Measurements from ENCODE around the gene IRX5.
A peak's percentile ranks its signal among the peaks of the same experiment; 100 is the strongest.

The IRX5 gene

DNA sequence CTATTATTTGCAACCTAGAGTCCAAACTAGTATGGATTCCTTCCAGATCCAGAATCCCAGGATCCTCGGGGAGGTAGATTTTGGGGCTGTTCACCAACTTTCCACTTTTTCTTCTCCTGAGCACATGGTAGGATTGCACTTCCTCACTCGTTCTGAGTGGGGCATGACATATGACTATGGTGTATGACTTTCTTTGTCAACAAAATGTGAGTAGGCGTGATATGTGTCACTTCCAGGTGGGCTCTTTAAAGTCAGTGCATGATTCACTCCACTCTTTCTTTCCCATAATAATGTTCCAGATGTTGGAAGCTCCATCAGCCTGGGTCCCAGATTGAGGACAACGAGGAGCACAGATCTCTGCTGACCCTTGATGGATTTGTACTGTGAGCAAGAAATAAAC, 21.5 kb downstream of the IRX5 start:
- no peak for DNase-seq (ENCODE audit: low spot score)

DNA sequence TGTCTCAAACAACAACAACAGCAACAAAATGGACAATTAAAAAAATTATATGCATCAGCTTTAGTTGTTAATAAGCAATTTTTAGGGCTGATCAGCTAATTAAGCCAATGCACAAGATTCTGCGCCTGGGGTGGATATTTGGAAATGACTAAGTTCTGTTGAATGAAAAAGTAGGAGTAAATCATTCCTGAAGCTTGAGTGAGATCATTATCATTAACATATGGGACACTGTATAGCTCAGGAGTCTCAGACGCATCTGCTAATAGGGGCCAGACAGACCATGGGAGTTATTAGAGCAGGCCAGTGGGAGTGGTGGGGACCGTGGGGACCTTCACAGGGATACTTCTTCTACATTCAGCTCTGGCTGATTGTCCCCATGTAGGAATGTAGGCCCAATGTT, 22.8 kb downstream of the IRX5 start:
- DNase-seq (ENCODE audit: low spot score): no peak

- DNase-seq (ENCODE audit: low spot score): no peak
Measured at GRCh38 chr16:54954220-54954619, 23.6 kb downstream of the IRX5 start.

- DNase-seq (ENCODE audit: low spot score): no peak
Measured at GRCh38 chr16:54955757-54956156, 25.1 kb downstream of the IRX5 start.

DNA sequence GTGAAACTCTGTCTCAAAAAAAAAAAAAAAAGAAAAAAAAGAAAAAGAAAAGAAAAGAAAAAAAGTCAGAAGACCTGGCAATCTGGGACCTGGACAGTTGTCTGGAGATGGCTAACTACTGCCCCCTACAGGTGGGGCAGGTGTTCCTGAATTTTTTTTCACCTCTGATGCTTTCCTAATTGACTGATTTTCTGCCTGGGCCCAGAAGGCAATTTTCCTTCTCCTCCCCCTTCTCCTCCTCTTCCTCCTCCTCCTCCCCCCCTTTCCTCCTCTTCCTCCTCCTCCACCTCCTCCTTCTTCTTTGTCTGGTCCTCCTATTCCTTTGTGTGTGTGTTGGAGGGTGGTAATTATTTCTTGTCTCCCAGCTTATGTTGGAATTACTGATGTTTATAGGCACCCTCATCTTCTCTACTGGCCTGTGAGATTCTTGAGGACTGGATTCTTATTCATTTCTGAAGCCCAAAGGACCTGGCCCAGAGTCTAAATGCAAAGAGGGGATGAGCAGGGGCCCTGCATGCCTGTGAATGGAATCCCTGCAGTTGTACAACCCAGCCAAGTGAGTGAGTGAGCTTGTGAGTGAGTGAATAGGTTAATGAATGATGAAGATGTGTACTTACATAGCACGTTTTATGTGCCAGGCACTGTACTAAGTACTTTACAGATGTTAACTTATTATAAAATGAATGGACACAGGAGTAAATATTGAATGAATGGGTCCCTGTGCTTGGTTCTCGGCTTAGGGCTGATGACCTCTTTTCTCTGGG, 26.9 kb downstream of the IRX5 start:
- DNase-seq (ENCODE audit: low spot score): peak; percentile 2

- DNase-seq (ENCODE audit: low spot score): no peak
Measured at GRCh38 chr16:54962045-54962444, 31.4 kb downstream of the IRX5 start.

DNA sequence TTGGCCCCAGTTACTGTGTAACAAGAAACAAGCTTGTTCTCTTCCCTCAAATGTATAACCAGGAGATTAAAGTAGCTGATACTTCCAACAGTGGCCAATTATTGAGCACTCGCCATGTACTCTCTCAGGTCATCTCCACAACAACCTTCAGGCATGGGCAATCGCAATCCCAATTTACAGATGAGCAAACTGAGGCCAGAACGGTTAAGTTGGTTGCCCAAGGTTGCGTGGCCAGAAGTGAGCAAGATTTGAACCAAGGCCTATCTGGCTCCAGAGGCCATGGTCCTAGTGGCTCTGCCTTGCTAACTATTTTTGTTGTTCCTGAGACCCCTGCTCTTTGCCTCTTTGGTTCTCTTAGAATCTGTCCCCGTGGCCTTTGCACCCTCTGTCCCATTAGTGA, 33.6 kb downstream of the IRX5 start:
- DNase-seq (ENCODE audit: low spot score): no peak

DNA sequence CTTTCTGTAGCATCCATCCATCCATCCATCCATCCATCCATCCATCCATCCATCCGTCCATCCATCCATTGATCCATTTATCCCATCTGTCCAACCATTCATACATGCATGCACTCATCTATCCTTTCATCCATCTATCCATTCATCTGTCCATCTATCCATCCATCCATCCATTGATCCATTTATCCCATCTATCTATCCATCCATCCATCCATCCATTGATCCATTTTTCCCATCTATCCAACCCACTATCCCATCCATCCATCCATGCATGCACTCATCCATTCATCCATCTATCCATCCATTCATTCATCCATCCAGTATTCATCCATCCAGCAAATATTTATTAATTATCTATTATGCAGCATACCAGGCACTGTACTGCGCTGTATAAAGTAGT, 34.8 kb downstream of the IRX5 start:
- DNase-seq (ENCODE audit: low spot score): no peak

DNA sequence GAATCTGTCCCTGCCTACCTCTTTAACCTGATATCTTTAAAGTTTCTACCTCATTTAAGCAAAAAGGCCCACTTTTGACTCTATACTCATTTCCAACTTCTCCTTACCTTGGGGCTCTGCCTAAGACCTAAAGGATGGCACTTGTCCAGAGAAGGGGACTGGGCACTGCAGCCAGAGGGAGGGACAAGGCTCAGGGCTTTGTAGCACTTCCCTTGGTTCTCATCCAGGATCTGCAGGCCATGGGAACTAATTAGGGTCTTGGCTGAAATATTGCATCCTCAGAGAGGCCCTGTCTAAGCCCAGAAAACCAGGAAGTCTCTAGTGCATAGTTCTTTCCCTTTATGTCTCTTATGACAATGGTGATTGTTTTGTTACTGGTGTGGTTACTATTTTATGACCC, 37.3 kb downstream of the IRX5 start:
- no peak for DNase-seq (ENCODE audit: low spot score)

GRCh38 chr16:54968784-54969183, 38.1 kb downstream of the IRX5 start:
- no peak for DNase-seq (ENCODE audit: low spot score)

DNA sequence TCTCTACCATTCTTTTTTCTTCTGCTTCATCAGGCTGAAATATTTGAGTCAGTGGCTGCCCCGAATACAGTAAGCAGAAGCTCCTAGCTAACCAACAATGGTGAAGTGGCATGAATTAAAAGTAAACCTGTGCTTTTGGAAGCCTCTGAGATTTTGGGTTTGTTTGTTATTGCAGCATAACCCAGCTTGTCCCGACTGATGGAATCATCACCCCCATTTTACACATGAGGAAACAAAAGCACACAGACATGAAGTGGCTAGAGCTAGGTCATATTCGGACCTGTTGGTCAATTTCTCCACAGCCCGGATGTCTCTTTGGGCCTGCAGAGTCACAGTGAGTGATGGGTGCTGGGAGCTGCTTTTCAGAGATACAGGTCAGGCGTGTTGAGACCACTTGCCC, 39.4 kb downstream of the IRX5 start:
- DNase-seq (ENCODE audit: low spot score): no peak

- no peak for DNase-seq (ENCODE audit: low spot score)
Measured at GRCh38 chr16:54974367-54974766, 43.7 kb downstream of the IRX5 start.

- no peak for DNase-seq (ENCODE audit: low spot score)
Measured at GRCh38 chr16:54976651-54977200, 46.1 kb downstream of the IRX5 start.

DNA sequence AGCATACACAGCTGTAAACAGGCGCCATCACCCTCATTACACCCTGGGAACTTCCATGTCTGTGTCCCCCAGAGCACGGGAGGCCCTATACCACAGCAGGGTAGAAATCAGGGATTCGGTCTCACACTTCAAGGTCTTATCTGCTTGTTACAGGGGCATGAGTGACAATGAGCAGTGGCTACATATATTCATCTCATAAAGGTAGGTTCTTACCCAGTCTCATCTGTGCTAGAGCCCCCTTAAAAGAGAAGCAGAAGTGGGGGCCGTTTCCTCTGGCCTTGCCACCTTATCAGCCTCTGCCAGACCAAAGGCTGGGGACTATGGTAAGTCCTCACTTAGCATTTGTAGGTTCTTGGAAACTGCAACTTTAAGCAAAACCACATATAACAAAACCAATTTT, 46.5 kb downstream of the IRX5 start:
- DNase-seq (ENCODE audit: low spot score): no peak

GRCh38 chr16:54980821-54981220, 50.2 kb downstream of the IRX5 start:
- DNase-seq (ENCODE audit: low spot score): no peak
